Kidney (tissue), 14 donors: Measurements from ENCODE around the gene SRR. TPM values are rescaled to one million over a fixed set of nuclear protein-coding genes. Genes with fewer than 3 reads are reported as not detected.
A peak's percentile ranks its signal among the peaks of the same experiment; 100 is the strongest.
"Not testable (repeated sequence)": the region's sequence is repeated elsewhere in the genome, so short reads cannot be mapped to it uniquely, and the experiment has no call there.

Experiments
- DNase-seq, 5 donors: peaks; one replicate each; pipeline ENCODE4 v3.0.0-alpha.2; 2013 to 2020
- FAIRE-seq: peaks from 2 replicates; lab custom pipeline; 2012; peaks lifted over from hg19 to GRCh38; lab: Jason Lieb, UNC
- H3K27ac ChIP-seq, 2 donors: one replicate each; pipeline ENCODE4 v1.7.0; 2013; ENCODE audit warnings: low read depth in 2 of 2, low read length in 2 of 2, inconsistent platforms in 1 of 2
- H3K27me3 ChIP-seq: one replicate; pipeline ENCODE4 v1.7.1; 2013; ENCODE audit warnings: low read length, inconsistent platforms; ENCODE audit not compliant: control insufficient read depth, insufficient read depth
- H3K36me3 ChIP-seq, 3 donors: one replicate each; pipeline versions ENCODE4 v1.7.0 to v1.7.1; 2013; ENCODE audit warnings: low read length in 3 of 3, control low read depth in 1 of 3, inconsistent platforms in 1 of 3; ENCODE audit not compliant: insufficient read depth in 3 of 3, control insufficient read depth in 2 of 3
- H3K4me1 ChIP-seq, 3 donors: one replicate each; pipeline versions ENCODE4 v1.7.0 to v1.7.1; 2013; ENCODE audit warnings: low read length in 3 of 3, inconsistent platforms in 1 of 3, low read depth in 1 of 3; ENCODE audit not compliant: control insufficient read depth in 2 of 3, insufficient read depth in 2 of 3
- H3K4me3 ChIP-seq, 3 donors: one replicate each; pipeline versions ENCODE4 v1.7.0 to v1.8.1; 2013; ENCODE audit warnings: low read length in 3 of 3, control low read depth in 1 of 3, inconsistent platforms in 1 of 3
- H3K9ac ChIP-seq, 3 donors: one replicate each; pipeline versions ENCODE4 v1.7.0 to v1.7.1; 2013; ENCODE audit warnings: low read length in 3 of 3, control low read depth in 1 of 3, inconsistent platforms in 1 of 3
- H3K9me3 ChIP-seq, 3 donors: one replicate each; pipeline versions ENCODE4 v1.7.0 to v1.7.1; 2013; ENCODE audit warnings: low read length in 3 of 3, control low read depth in 1 of 3, inconsistent platforms in 1 of 3; ENCODE audit not compliant: control insufficient read depth in 2 of 3, insufficient read depth in 1 of 3
- intact Hi-C: fragments of 100-400 bp; cut with DNase I; formaldehyde crosslinking; loops from one replicate; pipeline ENCODE4 v1.11.1; 2022
- polyA plus RNA-seq: library from polyadenylated mRNA; stranded (reverse); fragments of 350-450 nt; fragmentation: Illumina TruSeq; extraction: RNeasy Lipid Tissue Mini Kit (QIAGEN cat#74804); gene quantifications from one replicate; pipeline ENCODE4 v1.2.3, GENCODE V29; 2014; ENCODE audit warnings: low read depth, low replicate concordance; ENCODE audit not compliant: insufficient read depth
- total RNA-seq: library from RNA; stranded (reverse); fragmentation: NEBNext Ultra II Directional; extraction: Animal tissue kit (Norgen Biotek cat#: 25700); gene quantifications from one replicate; pipeline ENCODE4 v1.2.1, GENCODE V29; 2021
- TF ChIP-seq, protein P1 (sequence below): IDR thresholded peaks from 3 replicates; pipeline ENCODE4 v1.5.1; 2012; ENCODE audit warnings: mild to moderate bottlenecking, moderate library complexity, borderline replicate concordance; ENCODE audit not compliant: insufficient read depth; ENCODE audit errors: extremely low read depth
- donor health status: control.
- donor health status: control.
- donor health status: control.
- donor health status: control.
- donor health status: control.
- donor health status: DM: yes; HTN: yes; CAD: no.
- donor health status: Normal renal cell carcinoma (clear cell type).

The SRR gene
- total and polyA plus RNA-seq, 2 donors from 2014 or later, result 3.5 to 10.0 TPM

DNA sequence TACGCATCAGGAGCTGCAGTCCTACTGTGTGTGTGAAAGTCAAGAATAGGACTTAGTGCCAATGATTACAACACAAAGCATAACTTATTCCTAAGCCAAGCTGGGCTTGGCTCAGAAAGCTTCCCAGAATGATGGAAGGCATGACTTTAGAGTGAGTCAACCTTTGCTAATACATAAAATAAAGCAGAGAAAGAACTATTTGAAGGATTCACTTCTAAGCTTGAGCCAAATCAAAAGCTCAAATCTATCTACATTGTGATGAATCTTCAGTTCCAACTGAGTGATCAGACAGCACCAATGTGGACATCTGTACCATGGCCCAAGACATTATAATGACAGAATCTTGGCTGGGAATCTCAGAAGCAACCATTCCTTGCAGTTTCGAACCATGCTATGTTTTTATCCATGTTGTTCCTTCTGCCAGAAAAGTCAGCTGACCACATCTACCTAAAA, 41.6 kb upstream of the SRR start:
- no peak overlapping the region for H3K27ac ChIP-seq
- no peaks in the 10 kb centered on the region for H3K9me3 ChIP-seq
- TF ChIP-seq, protein P1, sequence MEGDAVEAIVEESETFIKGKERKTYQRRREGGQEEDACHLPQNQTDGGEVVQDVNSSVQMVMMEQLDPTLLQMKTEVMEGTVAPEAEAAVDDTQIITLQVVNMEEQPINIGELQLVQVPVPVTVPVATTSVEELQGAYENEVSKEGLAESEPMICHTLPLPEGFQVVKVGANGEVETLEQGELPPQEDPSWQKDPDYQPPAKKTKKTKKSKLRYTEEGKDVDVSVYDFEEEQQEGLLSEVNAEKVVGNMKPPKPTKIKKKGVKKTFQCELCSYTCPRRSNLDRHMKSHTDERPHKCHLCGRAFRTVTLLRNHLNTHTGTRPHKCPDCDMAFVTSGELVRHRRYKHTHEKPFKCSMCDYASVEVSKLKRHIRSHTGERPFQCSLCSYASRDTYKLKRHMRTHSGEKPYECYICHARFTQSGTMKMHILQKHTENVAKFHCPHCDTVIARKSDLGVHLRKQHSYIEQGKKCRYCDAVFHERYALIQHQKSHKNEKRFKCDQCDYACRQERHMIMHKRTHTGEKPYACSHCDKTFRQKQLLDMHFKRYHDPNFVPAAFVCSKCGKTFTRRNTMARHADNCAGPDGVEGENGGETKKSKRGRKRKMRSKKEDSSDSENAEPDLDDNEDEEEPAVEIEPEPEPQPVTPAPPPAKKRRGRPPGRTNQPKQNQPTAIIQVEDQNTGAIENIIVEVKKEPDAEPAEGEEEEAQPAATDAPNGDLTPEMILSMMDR, result no peak
- DNase-seq (no peak), FAIRE-seq (no peak)
- H3K27me3 ChIP-seq, result no peaks in the 10 kb centered on the region
- H3K9ac ChIP-seq, result no peak overlapping the region
- H3K4me3 ChIP-seq, result no peak overlapping the region
- H3K36me3 ChIP-seq, result peaks cover 0 to 2% (median 2%) of the 10 kb centered on the region in 3 donors
- intact Hi-C loops, result no loop called here
- H3K4me1 ChIP-seq, result peaks cover 0 to 9% (median 0%) of the 10 kb centered on the region in 3 donors

DNA sequence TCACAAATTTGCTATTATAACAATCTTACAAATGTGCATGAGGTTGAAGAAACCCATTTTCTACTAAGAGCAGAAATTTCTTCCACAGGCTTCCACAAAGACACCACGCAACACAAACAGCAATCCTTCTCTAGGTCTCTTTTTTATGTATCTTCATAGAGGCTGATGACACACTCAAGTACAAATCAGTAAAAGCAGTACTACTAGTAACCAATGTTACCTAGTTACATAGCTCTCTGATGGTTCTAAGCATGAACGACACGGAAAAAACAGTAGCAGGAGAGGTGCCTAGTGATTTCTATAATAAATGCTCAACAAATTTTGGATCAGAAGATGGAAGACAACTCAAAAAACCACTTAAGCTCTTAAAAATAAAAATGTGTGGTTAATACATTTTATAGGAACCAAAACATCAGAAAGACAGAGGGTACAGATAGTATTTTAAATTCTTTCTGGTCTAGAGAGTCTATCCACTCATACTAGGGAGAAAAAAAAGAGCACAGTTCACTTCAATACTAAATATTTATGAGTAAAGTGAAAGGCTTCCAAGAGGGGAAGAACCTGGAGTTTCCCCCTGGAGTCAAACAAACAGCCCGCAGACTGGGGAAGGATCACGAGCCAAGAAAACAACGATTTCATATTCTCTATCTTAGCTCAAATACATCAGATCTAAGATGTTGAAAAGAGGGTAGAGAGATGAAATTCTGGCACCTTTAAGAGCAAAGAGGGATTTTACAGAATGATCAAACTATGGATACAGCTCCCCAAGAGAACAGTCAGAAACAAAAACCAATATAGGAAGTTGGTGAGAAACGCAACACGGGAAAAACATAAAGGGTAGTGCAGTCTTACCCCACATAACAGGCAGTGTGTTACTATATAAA, 40.3 kb upstream of the SRR start:
- Histone ChIP-seq H3K4me1 (peaks cover 0 to 9% (median 0%) of the 10 kb centered on the region in 3 donors), H3K9ac (no peak overlapping the region), H3K9me3 (no peaks in the 10 kb centered on the region), H3K27ac (no peak overlapping the region), H3K4me3 (no peak overlapping the region), H3K27me3 (no peaks in the 10 kb centered on the region), H3K36me3 (peaks cover 0 to 2% (median 2%) of the 10 kb centered on the region in 3 donors)
- intact Hi-C loops, result no loop called here
- DNase-seq, result no peak
- TF ChIP-seq, protein P1, result no peak
- no peak for FAIRE-seq

DNA sequence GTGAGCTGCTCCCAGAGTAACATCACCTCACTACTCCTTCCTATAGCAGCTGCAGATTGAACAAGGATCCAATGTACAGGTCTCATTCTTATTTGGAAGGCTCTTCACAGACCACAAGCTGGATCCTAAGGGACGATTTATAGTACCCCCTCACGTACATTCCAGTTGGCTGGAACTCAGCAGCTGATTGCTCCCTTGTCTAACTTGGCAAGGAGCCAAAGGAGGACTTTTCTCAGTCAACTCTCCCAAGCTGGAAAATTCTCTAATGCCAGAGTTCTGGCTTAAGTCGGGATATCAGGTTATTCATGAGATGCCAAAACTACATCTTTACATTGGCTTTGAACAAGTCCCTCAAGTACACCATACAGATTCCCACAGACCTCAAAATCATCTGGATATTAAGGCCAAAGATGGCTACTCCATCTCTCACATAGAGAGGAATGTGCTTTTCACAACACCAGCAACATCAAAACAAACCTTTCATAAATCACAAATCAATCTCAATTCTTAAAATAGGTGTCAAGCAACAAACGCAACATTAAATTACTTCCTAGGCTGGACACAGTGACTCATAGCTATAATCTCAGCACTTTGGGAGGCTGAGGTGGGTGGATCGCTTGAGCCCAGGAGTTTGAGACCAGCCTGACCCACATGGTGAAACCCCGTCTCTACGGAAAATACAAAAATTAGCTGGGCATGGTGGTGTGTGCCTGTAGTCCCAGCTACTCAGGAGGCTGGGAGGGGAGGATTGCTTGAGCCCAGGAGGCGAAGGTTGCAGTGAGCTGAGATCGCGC, 39.5 kb upstream of the SRR start:
- H3K27me3 ChIP-seq, result no peaks in the 10 kb centered on the region
- H3K27ac ChIP-seq, result no peak overlapping the region
- H3K9me3 ChIP-seq, result no peaks in the 10 kb centered on the region
- intact Hi-C loops, result no loop called here
- no peak overlapping the region for H3K9ac ChIP-seq
- H3K4me1 ChIP-seq, result peaks cover 0 to 9% (median 0%) of the 10 kb centered on the region in 3 donors
- FAIRE-seq, result no peak
- TF ChIP-seq, protein P1, result no peak
- peaks cover 0 to 2% (median 2%) of the 10 kb centered on the region in 3 donors for H3K36me3 ChIP-seq
- H3K4me3 ChIP-seq, result no peak overlapping the region
- DNase-seq, result peak in 1 of 5 donors; percentile 37

DNA sequence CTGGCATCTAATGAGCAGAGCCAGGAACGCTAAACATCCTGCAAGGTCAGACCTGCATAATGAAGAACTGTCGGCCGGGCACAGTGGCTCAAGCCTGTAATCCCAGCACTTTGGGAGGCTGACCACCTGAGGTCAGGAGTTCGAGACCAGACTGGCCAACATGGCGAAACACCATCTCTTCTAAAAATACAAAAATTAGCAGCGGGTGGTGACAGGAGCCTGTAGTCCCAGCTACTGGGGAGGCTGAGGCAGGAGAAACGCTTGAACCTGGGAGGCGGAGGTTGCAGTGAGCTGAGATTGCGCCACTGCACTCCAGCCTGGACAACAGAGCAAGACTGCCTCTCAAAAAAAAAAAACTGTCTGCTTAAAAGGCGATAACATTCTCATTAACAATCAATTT, 38.6 kb upstream of the SRR start:
- H3K27me3 ChIP-seq, FAIRE-seq, H3K27ac ChIP-seq, H3K4me1 ChIP-seq, H3K9ac ChIP-seq, H3K36me3 ChIP-seq, DNase-seq, H3K9me3 ChIP-seq, intact Hi-C loops, H3K4me3 ChIP-seq: not testable (repeated sequence)
